Neuron (in vitro differentiated cells): Measurements from ENCODE around the gene LUM.
A peak's percentile ranks its signal among the peaks of the same experiment; 100 is the strongest.

Experiments used
- H2AFZ ChIP-seq: one replicate; pipeline ENCODE4 v1.6.1; 2013; ENCODE audit warnings: low read depth, mild to moderate bottlenecking, inconsistent platforms, low read length, moderate library complexity
- H3K27me3 ChIP-seq: one replicate; pipeline ENCODE4 v1.6.1; 2013; ENCODE audit warnings: low read length; ENCODE audit not compliant: insufficient read depth
- H3K36me3 ChIP-seq: one replicate; pipeline ENCODE4 v1.6.1; 2013; ENCODE audit warnings: low read length; ENCODE audit not compliant: insufficient read depth
- H3K4me1 ChIP-seq: one replicate; pipeline ENCODE4 v1.6.1; 2013; ENCODE audit warnings: low read length; ENCODE audit not compliant: insufficient read depth
- H3K4me3 ChIP-seq: 2 replicates; pipeline ENCODE4 v1.5.1; 2013; ENCODE audit warnings: mild to moderate bottlenecking, low read length, moderate library complexity
- H3K9me3 ChIP-seq: one replicate; pipeline ENCODE4 v1.6.1; 2013; ENCODE audit warnings: low read length

Gene LUM

DNA sequence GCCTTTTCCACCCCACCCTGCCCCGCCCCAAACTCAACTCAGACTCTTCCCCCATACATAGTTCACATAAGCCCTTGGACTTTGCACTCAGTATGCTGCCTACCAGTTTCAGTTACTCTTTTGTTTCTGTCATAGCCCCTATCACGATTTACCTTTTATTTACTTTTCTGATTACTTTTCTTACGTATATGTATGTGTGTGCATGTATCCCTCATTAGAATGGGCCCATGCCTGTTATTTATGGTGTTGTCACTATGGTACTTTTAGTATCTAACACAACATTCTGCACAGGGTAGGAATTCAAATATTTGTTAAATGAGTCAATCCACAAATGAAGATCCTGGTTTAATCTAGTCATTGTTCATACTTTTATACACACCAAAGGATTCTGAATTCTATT, 16.5 kb upstream of the LUM start:
- Histone ChIP-seq H3K4me3 (no peak overlapping the region), H3K9me3 (no peaks in the 10 kb centered on the region), H3K4me1 (no peaks in the 10 kb centered on the region), H3K36me3 (no peaks in the 10 kb centered on the region), H3K27me3 (no peaks in the 10 kb centered on the region), H2AFZ (no peak overlapping the region)

DNA sequence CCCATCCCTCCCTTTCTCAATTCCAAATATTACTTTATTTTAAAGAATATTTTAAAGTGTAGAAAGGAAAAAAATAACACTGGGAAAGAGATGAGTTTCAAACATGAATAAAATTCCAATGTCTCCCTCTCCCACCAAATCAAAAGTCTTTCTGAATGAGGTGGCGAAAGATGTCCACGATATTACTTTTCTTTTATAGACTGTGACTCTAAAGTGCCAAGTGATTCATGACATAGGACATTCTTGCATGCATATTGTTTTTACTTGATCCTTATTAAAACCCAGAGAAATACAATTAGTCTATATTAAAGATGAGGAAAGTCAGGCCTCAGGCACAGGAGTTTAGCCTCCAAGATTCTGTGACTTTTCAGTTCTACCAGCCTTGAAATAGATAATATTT, 16.0 kb upstream of the LUM start:
- H3K27me3 ChIP-seq: no peaks in the 10 kb centered on the region
- H3K4me1 ChIP-seq: no peaks in the 10 kb centered on the region
- H3K36me3 ChIP-seq: no peaks in the 10 kb centered on the region
- no peaks in the 10 kb centered on the region for H3K9me3 ChIP-seq
- H2AFZ ChIP-seq: no peak overlapping the region
- H3K4me3 ChIP-seq: no peak overlapping the region

DNA sequence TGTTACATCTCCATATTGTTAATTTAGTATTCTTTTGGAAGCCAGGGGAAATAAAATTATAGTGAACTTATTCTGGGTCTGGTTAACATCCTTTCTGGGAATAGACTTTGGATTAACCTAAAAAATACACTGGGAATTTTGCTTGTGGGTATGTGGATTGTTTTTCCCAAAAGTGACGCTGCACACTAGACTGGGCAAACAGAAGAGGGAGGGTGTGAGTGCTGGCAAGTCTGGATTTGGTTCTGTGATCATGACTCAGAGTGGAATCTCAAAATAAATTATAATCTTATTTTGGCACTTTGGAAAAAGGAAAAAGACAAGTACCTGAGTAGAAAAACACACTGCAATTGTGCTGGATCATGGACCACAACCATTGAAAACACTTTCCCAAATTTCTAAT, 15.2 kb upstream of the LUM start:
- Histone ChIP-seq H3K27me3 (no peaks in the 10 kb centered on the region), H3K9me3 (no peaks in the 10 kb centered on the region), H2AFZ (no peak overlapping the region), H3K36me3 (no peaks in the 10 kb centered on the region), H3K4me3 (no peak overlapping the region), H3K4me1 (no peaks in the 10 kb centered on the region)

DNA sequence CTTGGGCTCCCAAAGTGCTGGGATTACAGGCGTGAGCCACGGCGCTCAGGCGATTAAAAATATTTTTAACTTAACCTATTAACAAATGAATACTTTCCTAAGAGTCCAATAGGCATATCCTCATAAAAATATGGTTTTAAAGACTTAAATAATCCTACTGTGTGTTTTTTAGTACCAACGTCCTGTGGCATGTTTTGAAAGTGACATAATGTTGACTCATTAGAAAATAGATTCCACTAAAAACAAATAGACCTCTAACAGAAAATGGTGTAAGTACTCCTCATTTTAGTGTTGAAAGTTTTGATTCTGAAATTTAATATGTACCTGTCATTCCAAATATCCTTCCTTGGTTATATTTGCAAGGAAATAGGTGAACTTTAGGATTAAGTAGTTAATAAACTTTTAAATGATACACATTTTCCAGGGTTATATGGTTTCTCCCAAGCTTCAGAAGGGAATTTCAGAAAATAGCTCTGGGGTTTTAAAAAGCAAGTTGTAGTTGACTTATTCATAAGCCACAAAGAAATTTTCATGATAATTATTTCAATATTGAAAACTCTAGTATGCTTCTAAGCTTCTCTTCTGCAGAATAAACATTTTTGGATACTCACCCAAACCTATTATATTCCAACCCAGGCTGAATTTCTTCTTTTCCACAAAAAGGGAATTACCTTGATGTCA, 12.1 kb upstream of the LUM start:
- Histone ChIP-seq H2AFZ (no peak overlapping the region), H3K4me3 (no peak overlapping the region), H3K36me3 (no peaks in the 10 kb centered on the region), H3K4me1 (no peaks in the 10 kb centered on the region), H3K9me3 (no peaks in the 10 kb centered on the region), H3K27me3 (no peaks in the 10 kb centered on the region)

DNA sequence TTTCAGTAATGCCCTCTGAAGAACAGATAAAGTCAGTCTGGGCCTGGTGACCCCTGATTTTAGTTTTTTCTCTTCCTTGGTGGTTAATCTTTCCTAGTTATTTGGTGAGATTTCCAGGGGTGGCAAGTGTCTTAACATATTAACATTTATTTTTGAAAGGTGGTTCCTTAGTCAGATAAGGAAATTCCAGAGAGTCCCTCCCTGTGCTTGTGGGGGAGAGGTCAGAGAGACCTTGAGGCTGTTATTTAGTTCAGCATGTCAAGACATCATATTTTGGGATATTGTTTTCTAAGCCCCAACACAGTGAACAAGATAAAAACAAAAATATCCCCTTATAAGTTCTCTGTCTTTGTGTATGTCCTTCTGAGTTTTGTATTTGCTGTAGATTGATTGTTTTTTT, 9.5 kb upstream of the LUM start:
- no peak overlapping the region for H2AFZ ChIP-seq
- H3K4me3 ChIP-seq: no peak overlapping the region
- H3K27me3 ChIP-seq: no peaks in the 10 kb centered on the region
- no peaks in the 10 kb centered on the region for H3K9me3 ChIP-seq
- H3K4me1 ChIP-seq: no peaks in the 10 kb centered on the region
- no peaks in the 10 kb centered on the region for H3K36me3 ChIP-seq

DNA sequence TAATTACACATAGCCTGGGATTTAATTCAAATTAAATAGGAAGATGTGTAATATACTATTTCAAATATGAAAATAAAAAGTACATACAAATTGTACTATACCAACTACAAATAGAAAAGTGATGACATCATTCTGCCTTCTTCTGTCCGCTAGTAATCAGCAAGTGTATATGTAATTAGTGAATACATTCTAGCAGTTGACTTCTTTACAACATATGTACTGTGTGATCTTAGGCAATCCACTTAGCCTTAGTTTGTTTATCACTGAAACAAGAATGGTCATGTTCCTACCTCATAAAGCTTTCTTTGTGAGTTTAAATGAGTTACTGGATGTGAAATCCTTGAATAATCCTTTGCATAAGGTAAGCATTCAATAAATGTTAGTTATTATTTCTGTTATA, 7.8 kb upstream of the LUM start:
- H3K36me3 ChIP-seq: no peaks in the 10 kb centered on the region
- no peaks in the 10 kb centered on the region for H3K4me1 ChIP-seq
- no peaks in the 10 kb centered on the region for H3K27me3 ChIP-seq
- no peak overlapping the region for H2AFZ ChIP-seq
- no peaks in the 10 kb centered on the region for H3K9me3 ChIP-seq
- H3K4me3 ChIP-seq: no peak overlapping the region

DNA sequence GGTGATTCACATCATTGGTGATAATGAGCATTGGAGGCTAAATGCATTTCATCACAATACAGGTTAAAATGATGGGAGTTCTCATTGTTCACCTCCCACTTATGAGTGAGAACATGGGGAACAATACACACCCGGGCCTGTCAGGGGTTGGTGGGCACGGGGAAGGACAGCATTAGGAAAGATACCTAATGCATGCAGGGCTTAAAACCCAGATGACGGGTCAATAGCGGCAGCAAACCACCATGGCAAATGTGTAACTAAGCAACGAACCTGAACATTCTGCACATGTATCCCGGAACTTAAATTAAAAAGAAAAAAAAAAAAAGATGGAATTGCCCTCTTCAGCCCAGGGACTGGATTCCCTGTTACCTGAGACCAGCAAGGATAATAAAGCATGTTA, 2.3 kb upstream of the LUM start:
- H3K36me3 ChIP-seq: no peaks in the 10 kb centered on the region
- H3K4me1 ChIP-seq: peaks cover 14% of the 10 kb centered on the region
- no peak overlapping the region for H2AFZ ChIP-seq
- no peak overlapping the region for H3K4me3 ChIP-seq
- H3K9me3 ChIP-seq: no peaks in the 10 kb centered on the region
- no peaks in the 10 kb centered on the region for H3K27me3 ChIP-seq

DNA sequence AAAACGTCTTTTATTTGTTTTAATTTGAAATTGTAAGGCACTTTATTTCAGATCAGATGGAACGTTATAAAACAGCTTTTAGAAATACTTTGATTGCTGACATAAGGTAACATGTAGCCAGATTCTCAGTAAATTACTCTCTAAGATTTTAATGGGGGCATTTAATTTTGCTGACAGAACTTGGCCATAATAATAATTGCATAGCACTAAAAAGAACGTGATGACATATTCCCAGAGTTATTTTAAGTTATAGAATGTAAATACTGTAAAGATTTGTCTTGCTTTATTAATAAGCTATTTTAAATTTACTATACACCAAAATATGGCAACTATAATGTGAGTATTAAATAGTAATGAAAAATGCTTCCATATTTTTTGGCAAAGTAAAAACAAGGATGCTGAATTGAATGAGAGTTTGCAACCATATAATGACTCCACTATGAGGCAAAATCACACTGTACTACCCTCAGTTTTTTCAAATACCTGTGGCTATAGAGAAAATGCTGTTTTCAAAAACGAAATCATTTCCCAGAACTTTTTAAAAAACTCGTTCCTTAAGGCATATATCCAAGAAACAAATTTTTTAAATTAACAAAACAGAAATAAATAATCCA, 876 bp downstream of the LUM start:
- H3K27me3 ChIP-seq: no peaks in the 10 kb centered on the region
- H3K36me3 ChIP-seq: no peaks in the 10 kb centered on the region
- peaks cover 14% of the 10 kb centered on the region for H3K4me1 ChIP-seq
- peak overlapping the region; percentile 79 for H2AFZ ChIP-seq
- peak overlapping the region; percentile 37 for H3K4me3 ChIP-seq
- H3K9me3 ChIP-seq: no peaks in the 10 kb centered on the region

DNA sequence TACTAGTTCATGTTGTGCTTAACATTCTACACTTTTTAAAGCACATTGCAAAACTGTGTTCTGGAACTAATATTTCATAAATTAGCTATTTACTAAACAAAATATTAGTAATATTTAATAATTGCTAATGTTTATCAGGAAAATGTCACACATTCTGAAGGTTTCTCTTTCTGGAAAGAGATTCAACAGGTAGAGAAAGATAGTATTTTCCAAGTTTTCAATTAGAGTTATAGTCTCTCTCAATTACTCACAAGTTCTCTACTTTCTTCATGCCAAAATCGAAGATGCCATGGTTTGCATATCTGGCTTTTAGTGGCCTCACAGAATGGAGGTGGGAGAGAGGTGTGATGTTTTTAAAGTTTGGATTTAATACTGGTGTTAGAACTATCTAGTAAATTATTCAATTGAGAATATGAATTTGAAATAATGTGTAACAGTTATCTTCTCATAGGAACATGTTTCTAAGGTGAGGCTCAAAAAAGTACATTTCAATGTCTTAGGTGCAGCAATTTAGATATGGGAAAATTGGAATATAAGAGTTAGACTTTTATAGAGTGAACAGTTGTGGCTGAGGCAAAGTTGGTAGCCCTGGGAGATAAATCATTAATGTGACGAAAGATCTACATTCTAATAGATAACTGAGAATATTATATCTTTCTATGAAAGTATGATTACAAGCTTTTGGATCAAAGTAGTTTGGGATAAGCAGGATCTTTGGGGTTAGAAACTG, 1.5 kb downstream of the LUM start:
- Histone ChIP-seq H3K4me1 (peaks cover 14% of the 10 kb centered on the region), H3K27me3 (no peaks in the 10 kb centered on the region), H3K4me3 (no peak overlapping the region), H3K36me3 (no peaks in the 10 kb centered on the region), H2AFZ (no peak overlapping the region), H3K9me3 (no peaks in the 10 kb centered on the region)

DNA sequence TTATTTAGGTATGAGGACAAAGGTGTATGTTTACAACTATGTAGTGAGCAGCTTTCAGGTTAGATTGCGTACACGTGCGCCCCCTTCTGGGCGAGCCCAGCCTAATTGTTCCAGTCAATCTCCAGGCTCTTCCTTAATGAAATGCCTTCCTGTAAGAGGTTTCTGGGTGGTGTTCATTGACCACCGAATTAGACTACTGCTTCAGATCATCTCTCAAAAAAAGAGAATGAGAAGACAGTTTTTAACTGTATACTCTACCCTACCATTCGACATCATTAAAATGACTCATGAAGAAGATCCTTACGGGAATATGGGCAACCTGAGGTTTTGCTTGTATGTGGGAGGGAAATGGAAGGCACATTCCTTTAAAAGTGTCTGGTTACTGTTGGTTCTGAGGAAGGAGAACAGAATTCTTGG, 2.1 kb downstream of the LUM start:
- Histone ChIP-seq H3K9me3 (no peaks in the 10 kb centered on the region), H3K36me3 (no peaks in the 10 kb centered on the region), H3K27me3 (no peaks in the 10 kb centered on the region), H3K4me3 (no peak overlapping the region), H2AFZ (no peak overlapping the region), H3K4me1 (peaks cover 14% of the 10 kb centered on the region)

DNA sequence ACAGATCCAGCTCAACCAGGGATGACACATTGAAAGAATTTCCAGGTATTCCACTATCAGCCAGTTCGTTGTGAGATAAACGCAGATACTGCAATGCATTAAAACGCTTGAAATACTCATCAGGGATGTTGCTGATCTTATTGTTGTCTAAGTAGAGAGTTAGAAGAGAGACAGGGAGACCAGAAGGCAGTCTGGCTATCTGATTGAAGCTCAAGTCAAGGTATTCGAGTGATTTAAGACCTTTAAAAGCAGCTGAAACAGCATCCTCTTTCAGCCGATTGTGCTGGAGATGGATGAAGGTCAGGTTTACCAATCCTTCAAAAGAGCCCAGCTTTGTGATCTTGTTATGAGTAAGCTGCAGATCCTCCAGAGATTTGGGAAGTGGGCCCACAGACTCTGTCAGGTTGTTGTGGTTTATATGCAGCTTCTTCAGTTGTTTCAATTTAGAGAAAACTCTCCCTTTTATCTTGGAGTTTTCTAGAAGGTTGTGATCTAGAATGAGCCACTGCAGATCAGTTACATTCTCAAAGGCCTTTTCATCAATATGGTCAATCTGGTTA, 3.0 kb downstream of the LUM start:
- Histone ChIP-seq H3K4me1 (peaks cover 14% of the 10 kb centered on the region), H3K27me3 (no peaks in the 10 kb centered on the region), H3K36me3 (no peaks in the 10 kb centered on the region), H3K9me3 (no peaks in the 10 kb centered on the region), H3K4me3 (no peak overlapping the region), H2AFZ (no peak overlapping the region)

DNA sequence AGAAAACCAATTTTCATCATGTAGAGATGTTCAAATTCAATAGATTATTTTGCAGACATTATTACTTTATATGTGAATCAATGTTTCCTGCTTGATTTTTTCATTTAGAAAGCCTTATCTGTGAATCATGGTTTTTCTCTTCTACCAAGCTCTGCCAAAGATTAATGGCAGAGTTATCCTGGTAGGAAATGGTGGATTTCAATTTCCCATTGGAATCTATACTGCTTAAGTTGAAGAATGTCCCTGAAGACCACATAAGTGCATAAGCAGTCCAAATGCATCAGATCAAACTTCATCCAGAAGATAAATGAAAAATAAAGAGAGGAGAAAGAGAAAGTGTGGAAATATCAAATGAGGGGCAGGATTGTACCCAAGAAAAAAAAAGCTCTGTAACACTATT, 5.0 kb downstream of the LUM start:
- no peaks in the 10 kb centered on the region for H3K36me3 ChIP-seq
- H3K9me3 ChIP-seq: no peaks in the 10 kb centered on the region
- no peaks in the 10 kb centered on the region for H3K27me3 ChIP-seq
- H3K4me3 ChIP-seq: no peak overlapping the region
- H3K4me1 ChIP-seq: peaks cover 7% of the 10 kb centered on the region
- H2AFZ ChIP-seq: no peak overlapping the region

DNA sequence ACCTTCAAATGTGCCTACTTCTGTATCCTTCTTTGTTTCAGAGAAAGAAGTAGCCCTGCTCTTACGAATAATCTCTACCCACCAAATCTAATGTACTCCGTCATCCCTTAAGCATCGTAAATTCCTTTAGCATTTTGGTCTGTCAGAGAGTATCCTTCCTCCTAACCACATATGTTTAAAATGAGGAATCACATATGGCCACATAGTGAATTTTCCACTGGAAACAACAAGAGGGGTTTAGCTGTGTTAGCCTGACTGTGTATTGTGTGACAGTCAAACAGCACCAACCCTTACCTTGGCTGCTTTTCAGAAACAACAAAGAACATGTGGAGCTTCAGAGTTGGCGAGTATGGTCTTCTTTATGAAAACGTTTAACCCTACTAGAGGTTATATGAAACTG, 5.5 kb downstream of the LUM start:
- no peak overlapping the region for H3K4me3 ChIP-seq
- H3K9me3 ChIP-seq: no peaks in the 10 kb centered on the region
- H2AFZ ChIP-seq: no peak overlapping the region
- no peaks in the 10 kb centered on the region for H3K27me3 ChIP-seq
- no peaks in the 10 kb centered on the region for H3K36me3 ChIP-seq
- peaks cover 3% of the 10 kb centered on the region for H3K4me1 ChIP-seq
